ENCODE results near the gene HHATL.

DNA sequence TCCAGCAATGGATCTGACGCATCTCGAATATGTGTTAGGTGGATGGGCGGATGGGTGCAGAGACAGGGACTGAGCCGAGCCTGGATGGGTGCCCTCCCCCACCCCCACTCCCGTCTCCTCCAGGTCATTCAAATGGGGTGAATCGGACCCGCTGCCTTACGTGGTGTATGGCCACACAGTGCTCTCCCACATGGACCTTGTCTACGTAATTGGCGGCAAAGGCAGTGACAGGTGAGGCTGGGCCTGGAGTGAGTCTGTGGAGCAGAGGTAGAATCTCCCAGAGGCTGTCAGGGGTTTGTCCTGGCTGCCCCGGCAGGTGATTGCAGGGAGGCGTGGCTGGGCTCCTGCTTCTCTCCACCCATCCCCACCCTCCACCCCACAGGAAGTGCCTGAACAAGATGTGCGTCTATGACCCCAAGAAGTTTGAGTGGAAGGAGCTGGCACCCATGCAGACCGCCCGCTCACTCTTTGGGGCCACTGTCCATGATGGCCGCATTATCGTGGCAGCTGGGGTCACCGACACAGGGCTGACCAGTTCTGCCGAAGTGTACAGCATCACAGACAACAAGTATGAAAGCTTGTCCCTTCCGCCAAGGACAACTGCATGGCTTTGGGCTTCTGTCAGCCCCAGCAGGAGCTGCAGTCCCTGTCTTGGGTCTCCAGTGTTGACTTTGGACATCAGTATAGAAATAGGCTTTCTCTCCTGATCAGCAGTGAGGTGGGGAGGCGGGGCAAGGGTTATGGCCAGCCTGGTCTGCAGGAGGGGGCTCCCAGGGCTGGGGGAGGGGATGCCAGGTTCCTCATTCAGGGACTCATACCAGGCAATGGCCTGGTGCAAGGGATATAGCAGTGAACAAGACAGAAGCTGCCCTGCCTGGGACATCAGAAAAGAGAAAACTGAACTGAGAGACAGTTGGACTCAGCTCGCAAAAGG lies 13.8 kb downstream of the HHATL start:
- TF ChIP-seq POLR2AphosphoS5 (IDR thresholded peaks at IDR 0.05; ENCODE audit: low read depth, low read length), result no peak
- TF ChIP-seq POLR2A (IDR thresholded peaks at IDR 0.05; ENCODE audit: low read depth, low read length), result no peak
